Transverse colon (tissue), 4 donors: ENCODE measurements around the gene C1orf174. TPM values are rescaled to one million over a fixed set of nuclear protein-coding genes. Genes with fewer than 3 reads are reported as not detected.

Source experiments
- DNase-seq: peaks from one replicate; pipeline ENCODE4 v3.0.0-alpha.2; 2019
- H3K27ac ChIP-seq, 4 donors: fragments of 200-600 bp; sonication (generic); 2 replicates each; pipeline ENCODE4 v1.5.1; 2016 to 2018; ENCODE audit warnings: inconsistent platforms in 4 of 4
- H3K27me3 ChIP-seq: fragments of 200-600 bp; sonication (generic); 2 replicates; pipeline ENCODE4 v1.5.1; 2017; ENCODE audit warnings: inconsistent platforms
- H3K36me3 ChIP-seq, 4 donors: fragments of 200-600 bp; sonication (generic); 2 replicates each; pipeline ENCODE4 v1.5.1; 2017 to 2019; ENCODE audit warnings: inconsistent platforms in 4 of 4
- H3K4me1 ChIP-seq, 4 donors: fragments of 200-600 bp; sonication (generic); 2 replicates each; pipeline ENCODE4 v1.5.1; 2017 to 2020; ENCODE audit warnings: inconsistent platforms in 4 of 4
- H3K4me3 ChIP-seq, 4 donors: fragments of 200-600 bp; sonication (generic); 1 replicate in 1 of 4; 2 replicates in 3 of 4; pipeline versions ENCODE4 v1.5.1 to v1.6.1; 2017 to 2019; ENCODE audit warnings: inconsistent platforms in 4 of 4
- H3K9me3 ChIP-seq, 2 donors: fragments of 200-600 bp; sonication (generic); 2 replicates each; pipeline ENCODE4 v1.5.1; 2017 to 2019; ENCODE audit warnings: inconsistent platforms in 2 of 2
- CTCF ChIP-seq, 5 experiments: fragments of 200-600 bp in 3 of 5; fragments of 450-650 bp in 2 of 5; sonication (generic) in 3 of 5; IDR thresholded peaks; 1 replicate in 2 of 5; 2 replicates in 3 of 5; pipeline ENCODE4 v1.5.1; 2016 to 2017; ENCODE audit warnings: antibody characterized with exemption in 5 of 5, inconsistent platforms in 3 of 5, mild to moderate bottlenecking in 2 of 5, moderate library complexity in 1 of 5
- EP300 ChIP-seq: sonication (generic); formaldehyde crosslinking; IDR thresholded peaks from one replicate; pipeline ENCODE4 v1.6.1; 2017; ENCODE audit warnings: antibody characterized with exemption, low read depth
- POLR2A ChIP-seq: fragments of 450-650 bp; IDR thresholded peaks from one replicate; pipeline ENCODE4 v1.6.1; 2016; ENCODE audit warnings: antibody characterized with exemption, mild to moderate bottlenecking, moderate library complexity
- POLR2AphosphoS5 ChIP-seq, 3 donors: sonication (generic); formaldehyde crosslinking; IDR thresholded peaks; one replicate each; pipeline ENCODE4 v1.6.1; 2016; ENCODE audit warnings: antibody characterized with exemption in 3 of 3
- WGBS, 2 donors: methylation state at CpG; one replicate each; pipeline ENCODE4 v1.1.5; 2018; ENCODE audit warnings: low coverage in 1 of 2; 5-methylcytosine and 5-hydroxymethylcytosine counted together
- in situ Hi-C, 4 donors: fragments of 200-750 bp; cut with MboI; loops; one replicate each; pipeline versions ENCODE4 v1.15.0 to v1.15.1; 2017; ENCODE audit warnings: low sequenced_read_pairs in 3 of 4, low pct_ligation_motif_present in 1 of 4, low pct_unique_long_range_greater_than_20kb in 1 of 4
- intact Hi-C: fragments of 100-400 bp; cut with DNase I; formaldehyde crosslinking; loops from one replicate; pipeline ENCODE4 v1.15.1; 2023; ENCODE audit warnings: low total_unique reads
- total RNA-seq, 4 donors: library from RNA; depleted of rRNA; stranded (reverse); fragments of >200 nt; gene quantifications; one replicate each; pipeline ENCODE4 v1.1.0, GENCODE V29; 2016

Gene C1orf174
- total RNA-seq, 4 donors from 2014 or later: 23.5 to 45.4 (median 36.6) TPM

- TF ChIP-seq POLR2A: no peak
- peak in 1 of 5 experiments; percentile 17 for TF ChIP-seq CTCF (IDR thresholded peaks at IDR 0.05)
- no peak overlapping the region for H3K4me3 ChIP-seq
- in situ Hi-C loops (no loop called here), intact Hi-C loops (no loop called here)
- no peaks in the 10 kb centered on the region for H3K27me3 ChIP-seq
- peaks cover 0 to 16% (median 0%) of the 10 kb centered on the region in 4 donors for H3K4me1 ChIP-seq
- H3K27ac ChIP-seq: peak overlapping the region in 1 of 4 donors; percentile 39
- peaks cover 0 to 35% (median 12%) of the 10 kb centered on the region in 4 donors for H3K36me3 ChIP-seq
- WGBS, 2 donors: 75 to 93% methylated on average over 3 to 26 of the region's 26 CpGs
- H3K9me3 ChIP-seq: no peaks in the 10 kb centered on the region
- DNase-seq: no peak
Measured at GRCh38 chr1:3890389-3891328, 9.4 kb downstream of the C1orf174 start.

GRCh38 chr1:3889936-3890335, 10.1 kb downstream of the C1orf174 start:
- no peak for DNase-seq
- intact Hi-C loops (no loop called here), in situ Hi-C loops (no loop called here)
- 94 to 95% methylated on average over 4 to 14 of the region's 14 CpGs for WGBS, 2 donors
- Histone ChIP-seq H3K4me1 (peaks cover 0 to 16% (median 0%) of the 10 kb centered on the region in 4 donors), H3K4me3 (no peak overlapping the region), H3K9me3 (no peaks in the 10 kb centered on the region), H3K27ac (no peak overlapping the region), H3K36me3 (peaks cover 0 to 39% (median 13%) of the 10 kb centered on the region in 4 donors), H3K27me3 (no peaks in the 10 kb centered on the region)
- TF ChIP-seq POLR2A: no peak
- TF ChIP-seq CTCF (IDR thresholded peaks at IDR 0.05): no peak
- no peak for TF ChIP-seq POLR2AphosphoS5 (IDR thresholded peaks at IDR 0.05)
- no peak for TF ChIP-seq EP300

- H3K4me3 ChIP-seq: no peak overlapping the region
- peaks cover 0 to 16% (median 0%) of the 10 kb centered on the region in 4 donors for H3K4me1 ChIP-seq
- in situ Hi-C loops (no loop called here), intact Hi-C loops (no loop called here)
- no peak for DNase-seq
- H3K9me3 ChIP-seq: no peaks in the 10 kb centered on the region
- H3K36me3 ChIP-seq: peaks cover 0 to 40% (median 19%) of the 10 kb centered on the region in 4 donors
- no peak overlapping the region for H3K27ac ChIP-seq
- 93 to 95% methylated on average over 6 to 15 of the region's 15 CpGs for WGBS, 2 donors
- TF ChIP-seq POLR2A (no peak), EP300 (no peak), CTCF (IDR thresholded peaks at IDR 0.05) (no peak), POLR2AphosphoS5 (IDR thresholded peaks at IDR 0.05) (no peak)
- no peaks in the 10 kb centered on the region for H3K27me3 ChIP-seq
Measured at GRCh38 chr1:3888301-3888700, 11.8 kb downstream of the C1orf174 start.

- WGBS, 2 donors: 88% methylated on average over 8 of the region's 8 CpGs; no CpG with 5 or more reads in 1 of the 2 donors
- no peak overlapping the region for H3K4me3 ChIP-seq
- peaks cover 0 to 10% (median 0%) of the 10 kb centered on the region in 4 donors for H3K4me1 ChIP-seq
- no peaks in the 10 kb centered on the region for H3K9me3 ChIP-seq
- DNase-seq: no peak
- H3K27ac ChIP-seq: no peak overlapping the region
- intact Hi-C loops (no loop called here), in situ Hi-C loops (no loop called here)
- no peaks in the 10 kb centered on the region for H3K27me3 ChIP-seq
- H3K36me3 ChIP-seq: peaks cover 0 to 40% (median 19%) of the 10 kb centered on the region in 4 donors
- TF ChIP-seq CTCF (IDR thresholded peaks at IDR 0.05) (no peak), POLR2A (no peak), POLR2AphosphoS5 (IDR thresholded peaks at IDR 0.05) (no peak), EP300 (no peak)
Measured at GRCh38 chr1:3886691-3887090, 13.4 kb downstream of the C1orf174 start.
